Measurements from ENCODE around the gene BMPR2. TPM values are rescaled to one million over a fixed set of nuclear protein-coding genes. Genes with fewer than 3 reads are reported as not detected.

The BMPR2 gene
- total and polyA plus RNA-seq, 2 of the 4 experiments (the other 2 are of a cell fraction) = 17.0 to 30.1 TPM

DNA sequence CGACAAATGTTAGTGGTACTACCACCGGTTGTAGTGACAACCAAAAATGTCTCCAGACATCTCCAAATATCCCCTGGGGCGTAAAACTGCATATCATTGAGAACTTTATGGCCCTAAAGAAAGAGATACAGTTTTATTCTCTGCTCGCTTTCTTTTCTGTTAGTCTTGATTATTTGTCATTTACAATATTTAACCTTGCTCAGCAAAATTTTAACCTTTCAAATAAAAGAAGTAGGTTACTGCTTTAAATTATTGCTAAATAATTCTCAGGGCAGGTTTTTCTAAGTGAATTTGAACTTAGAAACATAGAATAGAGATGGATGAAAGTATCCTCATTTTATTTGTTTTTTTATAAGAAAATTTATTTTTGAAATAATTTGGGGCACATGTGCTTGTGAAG, 67.9 kb downstream of the BMPR2 start:
- no peak overlapping the region for H2AK9ac ChIP-seq (replicated peaks; ENCODE audit: low read depth, low read length, poor library complexity)
- no peak for DNase-seq
- no peak overlapping the region for H2BK15ac ChIP-seq (ENCODE audit: low read depth, low read length)
- no peak overlapping the region for H2BK20ac ChIP-seq (ENCODE audit: low read depth, low read length)
- no peak overlapping the region for H4K8ac ChIP-seq (ENCODE audit: low read depth in 2 of 2, low read length in 2 of 2)
- peaks cover 8 to 41% of the 10 kb centered on the region in 2 experiments for H3K79me1 ChIP-seq (ENCODE audit: low read depth in 1 of 2, low read length in 2 of 2)
- BruUV-seq (replicated peaks) = no TSS peak
- no peak overlapping the region for H2AK5ac ChIP-seq (ENCODE audit: low read depth, low read length)
- CTCF ChIA-PET = no interaction called here
- H2BK120ac ChIP-seq (ENCODE audit: low read depth, low read length) = no peak overlapping the region
- H3K23ac ChIP-seq (ENCODE audit: low read depth, low read length) = no peak overlapping the region
- no peak overlapping the region for H3K9ac ChIP-seq (ENCODE audit: low read depth, low read length)
- no peak overlapping the region for H3K4me3 ChIP-seq (ENCODE audit: insufficient read depth, low read depth, low read length)
- dilution Hi-C loops (cut with HindIII; ENCODE audit: low sequenced_read_pairs, unreplicated experiment) (no loop called here), intact Hi-C loops (cut with micrococcal nuclease) (loop anchor here (5.0 kb wide), 1 partner anchor 33 kb away; no protein-coding TSS in a partner anchor), in situ Hi-C loops (cut with MboI; ENCODE audit: low sequenced_read_pairs) (no loop called here)
- H3K36me3 ChIP-seq (ENCODE audit: control insufficient read depth, insufficient read depth, low read length) = no peaks in the 10 kb centered on the region
- no peak overlapping the region for H3K56ac ChIP-seq (ENCODE audit: extremely low read depth, insufficient read depth, low read length)
- no peak overlapping the region for H4K91ac ChIP-seq (ENCODE audit: insufficient read depth, low read depth, low read length)
- WGBS, 2 experiments (ENCODE audit: extremely low coverage in 2 of 2, insufficient read length in 1 of 2) = no CpG with 5 or more reads among the region's 4 CpGs
- no peak overlapping the region for H2AFZ ChIP-seq (replicated peaks; ENCODE audit: low read length, poor library complexity)
- H3K27ac ChIP-seq (ENCODE audit: insufficient read depth, low read length) = no peak overlapping the region
- H3K4ac ChIP-seq (ENCODE audit: low read depth, low read length) = no peak overlapping the region
- H4K5ac ChIP-seq (ENCODE audit: low read depth, low read length) = no peak overlapping the region
- no peak overlapping the region for H2BK5ac ChIP-seq (ENCODE audit: low read depth, low read length, poor library complexity, severe bottlenecking)
- H3K9me3 ChIP-seq (ENCODE audit: control insufficient read depth, insufficient read depth, low read length) = no peaks in the 10 kb centered on the region
- H4K20me1 ChIP-seq (ENCODE audit: insufficient read depth, low read length) = peaks cover 5% of the 10 kb centered on the region
- no peak overlapping the region for H3K4me2 ChIP-seq (ENCODE audit: low read depth, low read length)
- POLR2A ChIA-PET (ENCODE audit: unreplicated experiment) = no interaction called here
- H3K14ac ChIP-seq (replicated peaks; ENCODE audit: low read depth, low read length) = no peak overlapping the region
- H3K27me3 ChIP-seq (ENCODE audit: control insufficient read depth, insufficient read depth, low read length) = no peaks in the 10 kb centered on the region
- H3K9me1 ChIP-seq (ENCODE audit: insufficient read depth, low read length) = no peaks in the 10 kb centered on the region; the same call in 1 of the 2 replicates
- no peak for TF ChIP-seq BHLHE40 (IDR thresholded peaks at IDR 0.05; ENCODE audit: low read depth, low read length)
- TF ChIP-seq MAFK (IDR thresholded peaks at IDR 0.05; ENCODE audit: low read depth, low read length) = peak; percentile 81
- no peak for ATAC-seq (ENCODE audit: low read depth)
- no peak overlapping the region for H3K18ac ChIP-seq (ENCODE audit: low read depth, low read length)
- H3K4me1 ChIP-seq (ENCODE audit: control insufficient read depth, insufficient read depth, low read length) = peaks cover 2% of the 10 kb centered on the region; the same call in 1 of the 2 replicates
